ENCODE results near the gene OSBPL10. TPM values are rescaled to one million over a fixed set of nuclear protein-coding genes. Genes with fewer than 3 reads are reported as not detected.

Gene OSBPL10
- polyA plus RNA-seq, 5 donors, result 31.5 to 49.4 (median 37.0) TPM

- no peak for DNase-seq
Observed at GRCh38 chr3:31777092-31777491, 204.0 kb downstream of the OSBPL10 start.

DNA sequence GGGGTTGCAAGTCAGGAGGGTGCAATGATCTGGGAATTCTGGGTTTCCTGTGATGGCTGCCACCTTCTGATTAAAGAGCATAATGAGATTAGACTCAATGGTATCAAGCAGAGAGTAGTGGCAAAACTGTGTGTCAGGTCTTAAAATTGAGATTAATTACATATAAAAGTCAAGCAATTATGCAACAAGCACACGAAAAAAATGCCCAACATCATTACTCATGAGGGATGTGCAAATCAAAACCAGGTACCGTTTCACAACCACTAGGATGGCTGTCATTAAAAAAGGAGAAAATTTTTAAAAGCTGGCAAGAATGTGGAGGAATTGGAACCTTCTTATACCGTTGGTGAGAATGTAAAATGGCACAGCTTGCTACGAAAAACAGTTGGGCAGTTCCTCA, 205.0 kb downstream of the OSBPL10 start:
- no peak for DNase-seq

- no peak for DNase-seq
Observed at GRCh38 chr3:31775383-31775782, 205.7 kb downstream of the OSBPL10 start.

- DNase-seq, result no peak
Observed at GRCh38 chr3:31772758-31773473, 208.1 kb downstream of the OSBPL10 start.

DNA sequence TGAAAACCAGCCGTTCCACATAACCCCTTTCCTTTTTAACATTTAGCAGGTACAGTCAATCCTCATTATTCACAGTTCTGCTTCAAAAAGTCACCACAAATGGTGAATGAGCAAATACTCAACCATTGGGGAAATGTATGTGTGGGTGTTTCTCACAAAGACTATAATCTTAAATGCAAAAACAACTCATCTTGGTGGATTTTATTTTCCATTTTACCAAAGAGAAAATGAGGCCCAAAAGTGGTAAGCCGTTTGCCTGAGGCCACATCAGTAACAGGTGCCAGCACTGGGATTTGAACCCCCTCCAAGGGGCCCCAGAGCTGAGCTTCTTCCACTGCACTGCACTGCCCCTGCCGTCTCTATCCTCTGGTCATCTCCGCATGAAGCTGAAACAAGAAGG, 208.8 kb downstream of the OSBPL10 start:
- no peak for DNase-seq

DNA sequence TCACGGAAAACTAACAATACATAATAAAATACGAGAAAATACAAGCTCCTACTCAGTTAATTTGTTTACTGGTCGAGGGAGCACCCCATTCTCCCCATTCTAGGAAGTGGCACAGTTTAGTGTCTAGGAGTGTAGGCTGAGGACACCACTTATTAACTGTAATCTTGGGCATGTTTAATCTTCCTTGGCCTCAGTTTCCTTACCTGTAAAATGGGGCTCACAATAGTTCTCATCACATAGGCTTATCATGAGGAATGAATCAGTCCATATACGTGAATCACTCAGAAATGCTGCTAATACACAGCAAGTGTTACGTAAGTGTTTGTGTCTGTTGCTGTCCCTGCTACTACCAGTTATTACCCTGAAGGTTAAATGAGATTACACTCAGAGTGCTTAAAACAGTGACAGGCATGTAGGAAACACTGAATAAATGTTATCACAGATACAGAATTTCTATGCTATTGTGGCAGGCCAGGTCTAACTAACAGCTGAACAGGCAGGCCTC, 210.2 kb downstream of the OSBPL10 start:
- no peak for DNase-seq

- DNase-seq, result peak; percentile 57 to 68
Observed at GRCh38 chr3:31768479-31769125, 212.5 kb downstream of the OSBPL10 start.

GRCh38 chr3:31767920-31768319, 213.1 kb downstream of the OSBPL10 start:
- DNase-seq, result no peak

- DNase-seq, result no peak
Observed at GRCh38 chr3:31766669-31767068, 214.4 kb downstream of the OSBPL10 start.

GRCh38 chr3:31765871-31766270, 215.2 kb downstream of the OSBPL10 start:
- no peak for DNase-seq

DNA sequence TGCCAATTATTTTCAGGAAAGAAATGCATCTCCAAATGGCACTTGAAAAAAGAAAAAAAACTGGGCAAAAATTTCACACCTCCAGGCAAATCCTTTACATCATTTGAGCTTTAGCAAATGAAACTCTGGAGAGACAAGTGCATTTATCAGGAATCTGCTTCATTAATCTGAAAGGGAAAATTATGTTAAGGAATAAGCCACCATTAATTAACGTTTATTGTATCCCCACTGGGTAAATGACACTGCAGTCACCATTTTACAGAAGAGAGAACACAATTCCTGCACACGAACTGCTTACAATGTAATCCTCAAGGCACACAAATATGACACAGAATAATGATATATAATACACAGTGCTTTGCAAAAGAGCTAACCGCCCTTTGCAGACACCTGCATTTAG, 217.3 kb downstream of the OSBPL10 start:
- no peak for DNase-seq

DNA sequence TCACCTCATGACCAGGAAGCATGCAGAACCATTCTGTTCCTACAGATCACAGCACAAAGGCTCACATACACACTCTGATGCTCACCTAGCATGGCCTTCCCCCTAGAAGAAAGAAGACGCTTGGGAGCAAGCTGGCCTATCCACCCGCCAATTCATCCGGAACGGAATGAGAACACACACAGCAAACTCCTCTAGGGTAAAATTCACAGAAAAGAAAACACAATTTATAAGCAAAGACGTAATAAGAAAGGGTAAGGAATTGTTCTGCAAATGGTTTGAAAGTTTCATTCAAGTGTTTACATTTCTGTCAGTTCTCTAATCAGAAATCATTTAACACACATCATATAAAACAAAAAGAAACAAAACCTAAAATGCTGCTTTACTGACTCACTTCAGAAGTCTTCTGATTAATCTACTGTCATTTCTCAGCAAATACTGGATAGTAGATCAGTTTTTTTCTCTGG, 218.1 kb downstream of the OSBPL10 start:
- no peak for DNase-seq

DNA sequence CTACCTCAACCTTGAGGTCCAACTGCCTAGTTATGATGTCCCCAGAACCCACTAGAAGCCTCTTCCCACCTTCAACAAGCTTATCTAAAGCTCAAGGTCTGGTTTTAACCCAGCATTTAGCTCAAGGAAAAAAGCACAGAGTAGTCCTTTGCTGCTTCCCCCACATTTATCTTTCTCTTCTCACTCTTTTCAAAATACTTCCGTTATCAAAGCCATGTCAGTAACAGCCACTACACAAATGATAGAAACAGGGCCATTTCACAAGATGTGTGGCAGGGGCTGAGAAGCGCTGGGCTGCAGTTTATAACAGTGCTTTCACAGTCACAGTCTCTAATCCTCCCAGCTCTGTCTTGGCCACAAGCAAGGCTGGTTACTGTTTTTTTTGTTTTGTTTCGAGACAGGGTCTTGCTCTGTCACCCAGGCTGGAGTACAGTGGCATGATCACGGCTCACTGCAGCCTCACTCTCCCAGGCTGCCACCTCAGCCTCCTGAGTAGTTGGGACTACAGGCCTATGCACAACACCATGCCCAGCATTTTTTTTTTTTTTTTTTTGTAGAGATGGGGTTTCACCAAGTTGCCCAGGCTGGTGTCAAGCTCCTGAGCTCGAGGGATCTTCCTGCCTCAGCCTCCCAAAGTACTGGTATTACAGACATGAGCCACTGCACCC, 218.8 kb downstream of the OSBPL10 start:
- no peak for DNase-seq

GRCh38 chr3:31760654-31761053, 220.4 kb downstream of the OSBPL10 start:
- DNase-seq, result no peak

DNA sequence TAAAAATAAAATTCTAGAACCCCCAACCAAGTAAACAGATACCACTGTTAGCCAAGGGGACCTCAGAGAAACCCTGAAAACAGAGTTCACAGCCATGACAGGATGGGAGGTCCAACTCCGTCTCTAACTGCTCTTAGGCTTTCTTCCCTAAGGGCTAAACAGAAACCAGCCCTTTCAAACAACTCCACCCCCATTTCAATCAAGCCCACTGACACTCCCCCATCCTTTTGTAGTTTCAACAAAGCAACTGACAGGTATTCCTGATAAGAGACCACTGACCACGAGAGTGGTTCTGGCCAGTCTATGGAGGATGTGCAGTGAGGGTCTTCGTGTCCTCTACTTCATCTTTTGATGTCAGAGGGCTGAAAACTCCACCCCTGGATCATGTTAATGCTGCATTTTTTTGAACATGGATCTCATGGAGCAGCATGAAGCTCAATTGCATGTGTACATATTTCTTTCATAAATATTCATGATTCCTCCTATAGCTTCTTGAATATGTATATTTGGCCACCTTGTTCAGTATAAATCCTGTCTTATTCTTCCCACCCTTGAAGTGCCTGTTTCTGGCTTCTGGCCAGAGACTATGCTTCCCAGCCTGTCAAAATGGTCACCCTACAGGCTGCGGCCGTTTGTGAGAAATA, 222.6 kb downstream of the OSBPL10 start:
- no peak for DNase-seq

DNA sequence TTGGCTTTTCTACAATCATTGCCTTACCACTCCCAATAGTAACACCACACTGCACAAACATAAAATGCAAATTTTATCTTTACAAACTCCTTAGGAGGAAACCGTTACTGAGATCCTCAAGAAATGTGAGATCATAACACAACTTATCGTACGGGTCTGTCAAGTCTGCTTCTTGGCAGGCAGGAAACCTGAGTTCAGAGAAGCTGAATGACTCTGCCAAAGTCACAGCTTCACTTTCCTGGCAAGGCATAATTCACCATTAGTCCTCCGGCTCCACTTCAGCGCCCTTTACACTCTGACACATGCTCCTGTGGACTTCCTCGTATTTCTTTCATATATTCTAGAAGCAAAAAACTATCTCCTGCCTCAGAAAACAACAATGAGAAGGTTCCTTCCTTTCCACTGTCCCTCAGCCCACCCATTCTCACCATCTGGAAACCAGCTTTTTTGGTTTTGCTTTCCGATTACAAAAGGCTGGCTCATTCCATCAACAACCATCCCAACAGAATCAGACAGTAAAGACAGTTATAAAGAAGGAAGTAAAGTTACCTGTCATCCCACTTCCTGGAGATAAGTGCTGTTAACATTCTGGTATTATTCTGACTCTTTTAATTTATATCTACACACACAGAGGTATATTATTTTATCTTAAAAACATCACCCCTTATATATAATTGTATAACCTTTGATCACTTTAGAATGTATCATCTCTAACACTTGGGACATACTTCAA, 225.0 kb downstream of the OSBPL10 start:
- no peak for DNase-seq

GRCh38 chr3:31754575-31755278, 226.3 kb downstream of the OSBPL10 start:
- no peak for DNase-seq

DNA sequence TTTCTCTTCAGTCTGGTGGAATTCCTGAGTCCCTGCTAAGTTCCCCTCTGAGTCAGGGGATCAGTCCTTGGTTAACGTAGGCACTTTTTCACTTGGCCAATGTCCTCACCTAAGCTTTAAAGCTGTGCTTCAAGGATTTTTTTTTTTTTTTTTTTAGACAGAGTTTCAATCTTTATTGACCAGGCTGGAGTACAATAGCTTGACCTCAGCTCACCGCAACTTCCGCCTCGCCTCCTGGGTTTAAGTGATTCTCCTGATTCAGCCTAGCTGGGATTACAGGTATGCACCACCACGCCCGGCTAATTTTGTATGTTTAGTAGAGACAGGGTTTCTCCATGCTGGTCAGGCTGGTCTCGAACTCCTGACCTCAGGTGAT, 228.0 kb downstream of the OSBPL10 start:
- no peak for DNase-seq

GRCh38 chr3:31752305-31753049, 228.6 kb downstream of the OSBPL10 start:
- DNase-seq, result no peak

DNA sequence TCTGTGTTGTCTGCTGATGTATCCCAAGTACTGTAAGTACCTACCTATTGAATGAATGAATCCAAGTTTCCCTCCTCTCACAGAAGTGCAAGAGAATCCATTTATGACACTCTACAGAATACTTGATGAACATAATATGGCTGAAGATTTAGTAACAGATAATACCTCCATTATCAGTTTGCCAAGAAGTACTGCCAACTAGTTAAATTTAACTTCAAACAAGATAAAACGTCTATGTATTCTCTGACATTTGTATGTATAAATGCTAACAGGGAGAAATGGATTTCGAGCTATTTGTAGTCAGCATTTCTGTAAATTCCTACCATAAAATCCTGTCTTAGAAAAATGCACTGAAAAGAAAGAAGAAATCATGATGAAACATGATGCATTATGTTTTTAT, 230.7 kb downstream of the OSBPL10 start:
- DNase-seq, result no peak
